Neuronal stem cell (in vitro differentiated cells): ENCODE measurements around the gene SYNDIG1.

Experiments
- DNase-seq: peaks from one replicate; pipeline ENCODE4 v3.0.0-alpha.2; 2013; ENCODE audit warnings: low spot score
- H2AFZ ChIP-seq: one replicate; pipeline ENCODE4 v1.6.1; 2013; ENCODE audit warnings: mild to moderate bottlenecking, low read length, inconsistent platforms
- H2AK5ac ChIP-seq: 2 replicates; pipeline ENCODE4 v1.6.1; 2013; ENCODE audit warnings: low read depth, mild to moderate bottlenecking, inconsistent platforms, low read length, moderate library complexity, mixed read lengths
- H2BK120ac ChIP-seq: 2 replicates; pipeline ENCODE4 v1.6.1; 2013; ENCODE audit warnings: low read depth, mild to moderate bottlenecking, inconsistent platforms, low read length, moderate library complexity, mixed read lengths
- H2BK12ac ChIP-seq: one replicate; pipeline ENCODE4 v1.6.1; 2013; ENCODE audit warnings: low read length, inconsistent platforms
- H2BK15ac ChIP-seq: 2 replicates; pipeline ENCODE4 v1.6.1; 2013; ENCODE audit warnings: mild to moderate bottlenecking, low read length, inconsistent platforms, mixed read lengths
- H2BK5ac ChIP-seq: one replicate; pipeline ENCODE4 v1.6.1; 2013; ENCODE audit warnings: inconsistent platforms, mild to moderate bottlenecking, low read length, moderate library complexity
- H3K14ac ChIP-seq: one replicate; pipeline ENCODE4 v1.6.1; 2013; ENCODE audit warnings: low read length, inconsistent platforms
- H3K18ac ChIP-seq: 2 replicates; pipeline ENCODE4 v1.6.1; 2013; ENCODE audit warnings: low read length, inconsistent platforms
- H3K23ac ChIP-seq: 2 replicates; pipeline ENCODE4 v1.6.1; 2013; ENCODE audit warnings: low read depth, mild to moderate bottlenecking, mixed read lengths, low read length, inconsistent platforms; ENCODE audit not compliant: poor library complexity
- H3K27ac ChIP-seq: replicated peaks from 3 replicates; pipeline ENCODE4 v1.5.1; 2013; ENCODE audit warnings: low read length, inconsistent platforms
- H3K27me3 ChIP-seq, 3 experiments: 2 replicates each; pipeline ENCODE4 v1.6.1; 2013; ENCODE audit warnings: low read length in 3 of 3, mild to moderate bottlenecking in 2 of 3, inconsistent platforms in 1 of 3, low read depth in 1 of 3, mixed read lengths in 1 of 3, moderate library complexity in 1 of 3; ENCODE audit not compliant: control insufficient read depth in 3 of 3, insufficient read depth in 3 of 3
- H3K36me3 ChIP-seq, 2 donors: replicated peaks in 1 of 2; 2 replicates each; pipeline ENCODE4 v1.6.1; 2013; ENCODE audit warnings: low read length in 2 of 2; ENCODE audit not compliant: control insufficient read depth in 2 of 2, insufficient read depth in 2 of 2
- H3K4ac ChIP-seq: 2 replicates; pipeline ENCODE4 v1.6.1; 2013; ENCODE audit warnings: inconsistent platforms, mild to moderate bottlenecking, low read length, moderate library complexity
- H3K4me1 ChIP-seq, 2 donors: 1 replicate in 1 of 2; 2 replicates in 1 of 2; pipeline ENCODE4 v1.6.1; 2013; ENCODE audit warnings: low read length in 2 of 2, low read depth in 1 of 2; ENCODE audit not compliant: control insufficient read depth in 2 of 2, insufficient read depth in 1 of 2
- H3K4me2 ChIP-seq: one replicate; pipeline ENCODE4 v1.6.1; 2013; ENCODE audit warnings: mild to moderate bottlenecking, low read length, inconsistent platforms; ENCODE audit not compliant: insufficient read depth, poor library complexity, severe bottlenecking
- H3K4me3 ChIP-seq, 2 donors: 2 replicates each; pipeline ENCODE4 v1.5.1; 2013; ENCODE audit warnings: low read length in 2 of 2, mild to moderate bottlenecking in 2 of 2, inconsistent platforms in 1 of 2, moderate library complexity in 1 of 2
- H3K79me1 ChIP-seq: one replicate; pipeline ENCODE4 v1.6.1; 2013; ENCODE audit warnings: low read depth, mild to moderate bottlenecking, inconsistent platforms, low read length, moderate library complexity
- H3K9ac ChIP-seq: one replicate; pipeline ENCODE4 v1.6.1; 2013; ENCODE audit warnings: mild to moderate bottlenecking, low read depth, low read length, inconsistent platforms; ENCODE audit not compliant: poor library complexity
- H3K9me3 ChIP-seq, 2 donors: replicated peaks in 1 of 2; 2 replicates each; pipeline versions ENCODE3 to v1.6.1; 2013; ENCODE audit warnings: low read length in 2 of 2, mild to moderate bottlenecking in 2 of 2, inconsistent platforms in 1 of 2, low read depth in 1 of 2, mixed read lengths in 1 of 2, moderate library complexity in 1 of 2; ENCODE audit not compliant: control insufficient read depth in 2 of 2, insufficient read depth in 1 of 2
- H4K8ac ChIP-seq: one replicate; pipeline ENCODE4 v1.6.1; 2013; ENCODE audit warnings: low read depth, mild to moderate bottlenecking, inconsistent platforms, low read length, moderate library complexity
- H4K91ac ChIP-seq: one replicate; pipeline ENCODE4 v1.6.1; 2013; ENCODE audit warnings: low read length, low read depth, mild to moderate bottlenecking, inconsistent platforms; ENCODE audit not compliant: poor library complexity
- WGBS, 2 donors: extraction: QIAGEN DNeasy Blood & Tissue Kit; methylation state at CpG; one replicate each; pipeline ENCODE4 v1.1.7; 2013; ENCODE audit warnings: missing lambda C conversion rate in 2 of 2, mixed read lengths in 1 of 2; ENCODE audit not compliant: insufficient read length in 2 of 2, insufficient replicate concordance in 1 of 2; ENCODE audit errors: extremely low coverage in 2 of 2; 5-methylcytosine and 5-hydroxymethylcytosine counted together

Gene SYNDIG1

GRCh38 chr20:24617080-24617432 lies 147.6 kb downstream of the SYNDIG1 start:
- H3K79me1 ChIP-seq: no peaks in the 10 kb centered on the region
- no peak overlapping the region for H2AFZ ChIP-seq
- no peaks in the 10 kb centered on the region for H3K9me3 ChIP-seq
- no peak overlapping the region for H4K91ac ChIP-seq
- H4K8ac ChIP-seq: no peak overlapping the region
- H3K4me2 ChIP-seq: no peak overlapping the region
- H3K27ac ChIP-seq: no peak overlapping the region
- DNase-seq: no peak
- no peak overlapping the region for H2BK12ac ChIP-seq
- H3K23ac ChIP-seq: no peak overlapping the region
- H3K9ac ChIP-seq: no peak overlapping the region
- H3K27me3 ChIP-seq: no peaks in the 10 kb centered on the region
- peak overlapping the region; percentile 49 for H3K14ac ChIP-seq
- no peak overlapping the region for H3K4me3 ChIP-seq
- H2BK120ac ChIP-seq: no peak overlapping the region
- peaks cover 0 to 2% of the 10 kb centered on the region in 2 donors for H3K4me1 ChIP-seq
- no CpG with 5 or more reads among the region's 13 CpGs for WGBS, 2 donors
- H2AK5ac ChIP-seq: peak overlapping the region; percentile 53
- H2BK5ac ChIP-seq: peak overlapping the region; percentile 39
- no peak overlapping the region for H3K4ac ChIP-seq
- peak overlapping the region; percentile 49 for H3K18ac ChIP-seq
- no peak overlapping the region for H2BK15ac ChIP-seq
- no peaks in the 10 kb centered on the region for H3K36me3 ChIP-seq

- Histone ChIP-seq H3K14ac (no peak overlapping the region), H3K18ac (peak overlapping the region; percentile 18), H3K4me1 (peaks cover 0 to 2% of the 10 kb centered on the region in 2 donors), H3K27ac (no peak overlapping the region), H2BK15ac (no peak overlapping the region), H3K4me3 (no peak overlapping the region), H4K8ac (no peak overlapping the region), H2BK5ac (no peak overlapping the region), H2AK5ac (peak overlapping the region; percentile 74), H3K79me1 (no peaks in the 10 kb centered on the region), H3K4ac (no peak overlapping the region), H3K9ac (no peak overlapping the region), H3K23ac (no peak overlapping the region), H3K9me3 (no peaks in the 10 kb centered on the region), H3K36me3 (no peaks in the 10 kb centered on the region), H3K27me3 (no peaks in the 10 kb centered on the region), H2BK12ac (no peak overlapping the region), H4K91ac (no peak overlapping the region), H2AFZ (no peak overlapping the region), H2BK120ac (no peak overlapping the region), H3K4me2 (no peak overlapping the region)
- DNase-seq: no peak
- no CpG with 5 or more reads among the region's 21 CpGs for WGBS, 2 donors
These were observed 148.5 kb downstream of the SYNDIG1 start for GRCh38 chr20:24617757-24618450.

GRCh38 chr20:24618739-24619138 lies 149.3 kb downstream of the SYNDIG1 start:
- WGBS, 2 donors: no CpG with 5 or more reads among the region's 1 CpG
- Histone ChIP-seq H3K18ac (no peak overlapping the region), H3K36me3 (no peaks in the 10 kb centered on the region), H3K23ac (no peak overlapping the region), H3K27me3 (no peaks in the 10 kb centered on the region), H3K4me1 (peaks cover 0 to 2% of the 10 kb centered on the region in 2 donors), H3K27ac (no peak overlapping the region), H3K4me3 (no peak overlapping the region), H2BK15ac (no peak overlapping the region), H3K9me3 (no peaks in the 10 kb centered on the region), H2BK5ac (no peak overlapping the region), H4K8ac (no peak overlapping the region), H2BK120ac (no peak overlapping the region), H2BK12ac (no peak overlapping the region), H2AK5ac (no peak overlapping the region), H4K91ac (no peak overlapping the region), H3K4ac (no peak overlapping the region), H3K79me1 (no peaks in the 10 kb centered on the region), H3K9ac (no peak overlapping the region), H3K14ac (no peak overlapping the region), H3K4me2 (no peak overlapping the region), H2AFZ (no peak overlapping the region)
- DNase-seq: no peak

- WGBS, 2 donors: no CpG with 5 or more reads among the region's 3 CpGs
- H2BK120ac ChIP-seq: no peak overlapping the region
- peaks cover 0 to 2% of the 10 kb centered on the region in 2 donors for H3K4me1 ChIP-seq
- H4K8ac ChIP-seq: no peak overlapping the region
- no peak overlapping the region for H4K91ac ChIP-seq
- H2BK5ac ChIP-seq: no peak overlapping the region
- no peak overlapping the region for H3K18ac ChIP-seq
- H3K4me2 ChIP-seq: no peak overlapping the region
- H3K27me3 ChIP-seq: no peaks in the 10 kb centered on the region
- H3K79me1 ChIP-seq: no peaks in the 10 kb centered on the region
- H3K27ac ChIP-seq: no peak overlapping the region
- no peak overlapping the region for H2AK5ac ChIP-seq
- no peak overlapping the region for H2BK12ac ChIP-seq
- no peak overlapping the region for H3K23ac ChIP-seq
- H3K9me3 ChIP-seq: no peaks in the 10 kb centered on the region
- H2BK15ac ChIP-seq: no peak overlapping the region
- no peak overlapping the region for H3K14ac ChIP-seq
- H3K4me3 ChIP-seq: no peak overlapping the region
- no peak overlapping the region for H3K9ac ChIP-seq
- H3K36me3 ChIP-seq: no peaks in the 10 kb centered on the region
- no peak for DNase-seq
- H2AFZ ChIP-seq: no peak overlapping the region
- no peak overlapping the region for H3K4ac ChIP-seq
These were observed 149.8 kb downstream of the SYNDIG1 start for GRCh38 chr20:24619212-24619611.
